Lower leg skin (tissue), 3 donors: ENCODE results near the gene SPATA31A6.
"Not testable (repeated sequence)": the region's sequence is repeated elsewhere in the genome, so short reads cannot be mapped to it uniquely, and the experiment has no call there.

Source experiments
- POLR2A ChIP-seq, 2 donors: fragments of 450-650 bp; IDR thresholded peaks; one replicate each; pipeline ENCODE4 v1.6.1; 2016 to 2017; ENCODE audit warnings: antibody characterized with exemption in 2 of 2, mild to moderate bottlenecking in 1 of 2, moderate library complexity in 1 of 2
- TF ChIP-seq, protein P1 (sequence below), 3 donors: fragments of 450-650 bp; IDR thresholded peaks; one replicate each; pipeline ENCODE4 v1.5.1; 2016; ENCODE audit warnings: antibody characterized with exemption in 3 of 3, mild to moderate bottlenecking in 3 of 3, moderate library complexity in 2 of 3

DNA sequence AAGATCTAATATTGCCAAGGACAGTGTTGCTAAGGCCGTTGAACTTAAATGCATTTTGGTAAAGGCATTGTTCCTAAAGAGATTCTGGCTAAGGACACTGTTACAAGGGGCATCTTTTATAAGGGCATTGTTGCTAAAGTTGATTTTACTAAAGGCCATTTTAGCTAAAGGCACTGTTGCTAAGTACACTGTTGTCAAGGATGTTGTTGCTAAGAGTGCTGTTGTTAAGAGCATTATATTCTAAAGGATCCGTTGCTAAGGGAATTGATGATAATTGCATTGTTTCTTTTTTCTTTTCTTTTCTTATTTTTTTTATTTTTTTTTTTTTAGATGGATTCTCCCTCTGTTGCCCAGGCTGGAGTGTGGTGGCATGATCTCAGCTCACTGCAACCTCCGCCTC is 53.9 kb downstream of the SPATA31A6 start:
- TF ChIP-seq, protein P1, sequence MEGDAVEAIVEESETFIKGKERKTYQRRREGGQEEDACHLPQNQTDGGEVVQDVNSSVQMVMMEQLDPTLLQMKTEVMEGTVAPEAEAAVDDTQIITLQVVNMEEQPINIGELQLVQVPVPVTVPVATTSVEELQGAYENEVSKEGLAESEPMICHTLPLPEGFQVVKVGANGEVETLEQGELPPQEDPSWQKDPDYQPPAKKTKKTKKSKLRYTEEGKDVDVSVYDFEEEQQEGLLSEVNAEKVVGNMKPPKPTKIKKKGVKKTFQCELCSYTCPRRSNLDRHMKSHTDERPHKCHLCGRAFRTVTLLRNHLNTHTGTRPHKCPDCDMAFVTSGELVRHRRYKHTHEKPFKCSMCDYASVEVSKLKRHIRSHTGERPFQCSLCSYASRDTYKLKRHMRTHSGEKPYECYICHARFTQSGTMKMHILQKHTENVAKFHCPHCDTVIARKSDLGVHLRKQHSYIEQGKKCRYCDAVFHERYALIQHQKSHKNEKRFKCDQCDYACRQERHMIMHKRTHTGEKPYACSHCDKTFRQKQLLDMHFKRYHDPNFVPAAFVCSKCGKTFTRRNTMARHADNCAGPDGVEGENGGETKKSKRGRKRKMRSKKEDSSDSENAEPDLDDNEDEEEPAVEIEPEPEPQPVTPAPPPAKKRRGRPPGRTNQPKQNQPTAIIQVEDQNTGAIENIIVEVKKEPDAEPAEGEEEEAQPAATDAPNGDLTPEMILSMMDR (IDR thresholded peaks at IDR 0.05) = not testable (repeated sequence)
- TF ChIP-seq POLR2A (IDR thresholded peaks at IDR 0.05) = not testable (repeated sequence)
